Astrocyte of the cerebellum (primary cell): ENCODE data around the gene FKBP1B.

Experiments
- DNase-seq: peaks from one replicate; pipeline ENCODE4 v3.0.0-alpha.2; 2011; ENCODE audit warnings: low read depth
- H3K4me3 ChIP-seq: 2 replicates; pipeline ENCODE4 v1.5.1; 2011; ENCODE audit warnings: mild to moderate bottlenecking, low read depth, low read length, moderate library complexity
- in situ Hi-C: cut with HindIII; loops from 2 replicates; pipeline ENCODE4 v1.10.0; 2017; ENCODE audit warnings: low sequenced_read_pairs
- TF ChIP-seq, protein P1 (sequence below): IDR thresholded peaks from 2 replicates; pipeline ENCODE4 v1.5.1; 2012; ENCODE audit warnings: low read length, low read depth, moderate library complexity, mild to moderate bottlenecking; ENCODE audit errors: missing control alignments

Gene FKBP1B

DNA sequence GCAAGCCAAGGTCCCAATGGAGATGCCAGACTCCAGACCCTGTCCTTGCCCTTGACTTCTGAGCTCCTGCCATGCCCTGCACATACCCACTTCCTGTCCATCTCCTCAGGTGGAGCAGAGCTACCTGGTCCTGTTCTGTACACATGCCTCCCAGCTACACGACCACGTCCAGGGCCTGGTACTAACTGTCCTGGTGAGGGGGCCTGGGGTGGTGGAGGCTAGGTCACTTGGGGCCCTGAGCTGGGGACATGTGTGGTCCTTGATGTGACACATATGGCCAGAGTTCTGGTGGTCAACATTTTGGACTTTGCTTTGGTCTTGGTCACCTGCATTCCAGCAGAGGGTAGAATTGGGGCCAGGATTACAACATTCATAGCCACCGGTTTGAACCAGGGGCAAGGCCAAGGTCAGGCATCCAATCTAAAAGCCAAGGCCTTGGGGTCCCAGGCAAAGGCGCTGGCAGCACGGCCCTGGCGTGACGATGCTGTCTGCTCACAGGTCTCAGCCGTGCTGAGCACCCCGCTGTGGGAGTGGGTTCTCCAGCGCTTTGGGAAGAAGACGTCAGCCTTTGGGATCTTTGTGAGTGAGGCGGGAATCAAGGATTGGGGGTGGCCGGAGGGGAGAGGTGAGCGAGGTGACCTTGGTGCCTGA, 27.1 kb upstream of the FKBP1B start:
- TF ChIP-seq, protein P1, sequence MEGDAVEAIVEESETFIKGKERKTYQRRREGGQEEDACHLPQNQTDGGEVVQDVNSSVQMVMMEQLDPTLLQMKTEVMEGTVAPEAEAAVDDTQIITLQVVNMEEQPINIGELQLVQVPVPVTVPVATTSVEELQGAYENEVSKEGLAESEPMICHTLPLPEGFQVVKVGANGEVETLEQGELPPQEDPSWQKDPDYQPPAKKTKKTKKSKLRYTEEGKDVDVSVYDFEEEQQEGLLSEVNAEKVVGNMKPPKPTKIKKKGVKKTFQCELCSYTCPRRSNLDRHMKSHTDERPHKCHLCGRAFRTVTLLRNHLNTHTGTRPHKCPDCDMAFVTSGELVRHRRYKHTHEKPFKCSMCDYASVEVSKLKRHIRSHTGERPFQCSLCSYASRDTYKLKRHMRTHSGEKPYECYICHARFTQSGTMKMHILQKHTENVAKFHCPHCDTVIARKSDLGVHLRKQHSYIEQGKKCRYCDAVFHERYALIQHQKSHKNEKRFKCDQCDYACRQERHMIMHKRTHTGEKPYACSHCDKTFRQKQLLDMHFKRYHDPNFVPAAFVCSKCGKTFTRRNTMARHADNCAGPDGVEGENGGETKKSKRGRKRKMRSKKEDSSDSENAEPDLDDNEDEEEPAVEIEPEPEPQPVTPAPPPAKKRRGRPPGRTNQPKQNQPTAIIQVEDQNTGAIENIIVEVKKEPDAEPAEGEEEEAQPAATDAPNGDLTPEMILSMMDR = no peak
- in situ Hi-C loops = no loop called here
- H3K4me3 ChIP-seq = no peak overlapping the region
- DNase-seq = no peak

DNA sequence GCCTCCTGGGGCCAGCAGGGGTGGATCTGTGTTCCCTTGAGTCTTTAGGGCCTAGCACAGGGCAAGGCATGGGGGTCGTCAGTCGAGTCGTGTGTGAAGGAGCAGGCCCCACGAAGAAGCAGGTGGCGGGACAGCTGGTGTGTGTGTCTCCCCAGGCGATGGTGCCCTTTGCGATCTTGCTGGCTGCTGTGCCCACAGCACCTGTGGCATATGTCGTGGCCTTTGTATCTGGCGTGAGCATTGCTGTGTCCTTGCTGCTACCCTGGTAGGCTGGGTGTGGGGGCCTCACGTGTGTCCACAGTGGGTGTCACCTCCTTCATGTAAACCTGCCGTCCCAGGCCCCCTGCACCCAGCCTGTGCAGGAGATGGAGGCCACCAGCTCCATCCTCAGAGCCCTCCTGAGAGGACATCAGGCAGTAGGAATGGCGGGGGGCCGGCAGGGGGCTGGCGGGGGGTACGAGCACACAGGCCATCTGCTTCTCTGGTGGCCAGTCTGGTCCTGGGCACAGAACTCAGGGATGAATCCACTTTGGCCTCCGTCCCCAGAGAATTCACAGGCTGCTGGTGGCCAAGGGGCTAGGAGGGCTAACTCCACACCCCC, 26.5 kb upstream of the FKBP1B start:
- TF ChIP-seq, protein P1 = no peak
- no peak overlapping the region for H3K4me3 ChIP-seq
- no peak for DNase-seq
- in situ Hi-C loops = no loop called here

DNA sequence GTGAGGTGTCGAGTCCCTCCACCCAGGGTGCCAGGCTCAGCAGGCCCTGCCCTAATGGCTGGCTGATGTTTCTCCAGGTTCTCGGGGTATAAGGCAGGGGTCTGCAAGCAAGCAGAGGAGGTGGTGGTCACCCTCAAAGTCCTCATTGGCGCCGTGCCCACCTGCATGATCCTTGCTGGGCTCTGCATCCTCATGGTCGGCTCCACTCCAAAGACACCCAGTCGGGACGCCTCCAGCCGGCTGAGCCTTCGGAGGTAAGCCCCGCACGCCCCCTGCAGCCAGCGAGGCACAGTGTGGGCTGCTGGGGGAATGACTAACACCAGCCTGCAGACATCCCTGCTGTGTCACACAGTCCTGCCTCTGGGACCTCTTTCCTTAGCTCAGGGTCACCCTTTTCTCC, 25.5 kb upstream of the FKBP1B start:
- TF ChIP-seq, protein P1 = peak; percentile 45
- in situ Hi-C loops = no loop called here
- no peak for DNase-seq

DNA sequence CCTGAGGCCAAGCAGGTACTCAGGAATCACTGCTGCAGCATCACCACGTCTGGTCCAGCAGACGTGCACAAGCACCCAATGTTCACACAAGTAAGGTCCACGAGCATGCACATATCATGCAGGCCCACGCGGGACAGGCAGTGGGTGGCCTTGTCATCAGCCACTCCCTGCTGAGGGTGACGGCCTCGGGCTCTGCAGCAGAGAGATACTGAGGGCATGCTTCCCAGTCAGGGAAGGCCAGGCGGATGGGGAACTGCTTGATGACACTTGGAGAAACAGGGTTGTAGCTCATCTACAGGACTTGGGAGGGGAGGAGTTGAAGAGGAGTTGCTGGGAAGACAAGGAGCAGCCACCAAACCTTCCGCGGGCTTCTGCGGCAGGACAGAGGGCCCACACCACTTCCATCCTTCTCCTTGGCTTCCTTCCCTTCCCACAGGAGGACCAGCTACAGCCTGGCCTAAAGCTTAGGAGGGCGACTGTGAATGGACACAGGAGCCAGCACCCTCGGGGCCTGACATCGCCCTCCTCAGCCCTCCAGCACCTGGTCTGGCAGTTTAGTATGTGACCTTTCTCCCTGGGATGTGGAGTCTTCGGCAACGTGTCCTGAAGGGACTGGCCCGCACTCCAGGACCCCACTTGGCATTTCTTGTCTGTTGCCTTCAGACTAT, 24.4 kb upstream of the FKBP1B start:
- in situ Hi-C loops = no loop called here
- TF ChIP-seq, protein P1 = no peak
- DNase-seq = no peak
- H3K4me3 ChIP-seq = no peak overlapping the region

More for the DNA sequence above, 25.5 kb upstream of the FKBP1B start:
- no peak overlapping the region for H3K4me3 ChIP-seq

DNA sequence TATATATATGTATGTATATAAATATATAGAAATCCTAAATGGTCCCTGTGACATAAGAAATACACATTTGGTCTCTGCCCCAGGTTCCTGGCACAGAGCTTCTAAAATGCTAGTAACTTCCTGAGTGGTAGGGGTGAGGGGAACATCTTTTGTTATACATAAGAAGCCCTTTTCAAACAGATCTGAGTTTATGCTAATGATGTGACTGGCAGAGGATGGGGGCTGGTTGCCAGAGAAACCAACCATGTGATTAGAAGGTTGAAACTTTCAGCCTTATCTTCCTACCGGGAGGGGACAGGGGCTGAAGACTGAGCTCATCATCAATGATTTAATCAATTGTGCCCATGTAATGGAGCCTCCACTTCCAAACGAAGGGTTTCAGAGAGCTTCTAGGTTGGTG, 23.3 kb upstream of the FKBP1B start:
- in situ Hi-C loops = no loop called here
- no peak overlapping the region for H3K4me3 ChIP-seq
- DNase-seq = no peak
- TF ChIP-seq, protein P1 = no peak

DNA sequence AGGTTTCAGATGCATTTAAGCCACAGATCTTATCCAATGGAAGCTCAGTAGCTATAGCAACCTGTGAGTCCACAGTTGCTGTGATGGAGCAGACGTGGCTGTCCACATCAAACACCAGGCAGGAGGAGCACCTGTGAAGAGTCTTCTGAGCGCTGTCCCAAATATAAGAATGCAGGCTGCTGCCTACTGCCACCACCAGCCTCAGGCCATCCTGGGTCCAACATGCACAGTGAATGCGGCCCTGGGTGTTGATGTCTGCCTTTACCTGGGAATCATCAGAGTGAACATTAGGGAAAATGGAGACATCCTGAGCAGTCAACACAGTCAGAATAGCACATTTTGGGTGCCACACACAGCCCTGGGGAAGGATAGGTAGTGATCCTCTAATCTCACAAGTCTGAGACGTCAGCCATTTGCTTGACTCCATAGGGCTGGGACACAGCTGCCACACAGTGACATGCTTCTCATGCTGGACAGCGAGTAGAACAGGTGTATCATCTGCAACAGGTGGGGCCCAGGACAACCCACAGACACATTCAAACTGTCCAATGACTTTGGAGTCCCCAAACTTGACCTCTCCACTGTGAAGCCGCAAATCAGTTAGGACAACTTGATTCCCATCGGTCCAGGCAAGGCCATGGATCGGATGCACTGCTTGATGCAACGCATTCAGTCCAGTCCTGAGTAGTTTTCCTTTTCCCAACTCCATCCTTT, 10.6 kb upstream of the FKBP1B start:
- TF ChIP-seq, protein P1 = no peak
- H3K4me3 ChIP-seq = no peak overlapping the region
- in situ Hi-C loops = no loop called here
- DNase-seq = no peak
